ENCODE measurements around the gene DUSP8. TPM values are rescaled to one million over a fixed set of nuclear protein-coding genes. Genes with fewer than 3 reads are reported as not detected.

Gene DUSP8
- total and polyA plus RNA-seq, 11 donors, result 9.8 to 29.9 (median 16.5) TPM

DNA sequence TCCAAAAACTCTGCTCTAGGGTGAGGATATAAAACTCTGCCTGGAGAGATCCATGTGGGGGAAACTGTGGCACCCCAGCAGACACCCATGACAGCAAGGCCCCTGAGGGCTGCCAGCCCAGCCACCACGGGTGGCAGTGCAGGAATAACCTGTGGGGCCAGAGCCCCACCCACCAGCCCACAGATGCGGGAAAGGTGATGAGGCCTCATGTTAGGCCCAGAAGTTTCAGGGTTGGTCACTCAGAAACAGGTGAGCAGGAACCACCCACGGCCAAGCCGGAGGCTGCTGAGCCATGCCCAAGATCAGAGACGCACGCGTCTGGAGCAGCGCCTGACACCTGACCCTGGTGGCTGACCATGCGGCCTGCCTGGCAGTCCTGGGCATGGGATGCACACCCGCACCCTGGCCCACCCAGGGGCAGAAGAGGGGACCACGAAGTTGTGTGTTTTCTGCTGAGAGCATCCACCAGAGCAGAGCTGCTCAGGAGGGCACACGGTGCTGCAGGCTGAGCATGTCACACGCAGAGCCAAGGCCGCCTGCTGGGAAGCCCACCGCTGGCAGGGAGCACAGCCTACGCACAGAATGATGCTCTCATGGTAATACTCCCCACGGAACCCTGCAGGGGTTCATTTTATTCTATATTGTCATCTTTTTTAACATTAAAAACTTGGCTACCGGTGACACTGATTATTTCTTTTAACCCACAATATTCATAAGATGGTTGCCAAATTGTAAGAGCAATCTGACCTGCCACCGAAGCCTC lies 41.2 kb downstream of the DUSP8 start:
- H3K4me1 ChIP-seq, result peaks cover 21 to 98% (median 77%) of the 10 kb centered on the region in 12 donors
- H3K4me3 ChIP-seq, result no peak overlapping the region
- peak overlapping the region in 10 of 12 donors; percentile 62 to 87 (median 80) for H3K27ac ChIP-seq
- TF ChIP-seq CTCF (IDR thresholded peaks at IDR 0.05), result no peak
- TF ChIP-seq POLR2A (IDR thresholded peaks at IDR 0.05), result no peak
- 77 to 87% (median 81%) methylated on average over 16 to 19 of the region's 19 CpGs for WGBS, 4 donors
- H3K27me3 ChIP-seq, result no peaks in the 10 kb centered on the region
- no peaks in the 10 kb centered on the region for H3K9me3 ChIP-seq
- peaks cover 0 to 28% (median 5%) of the 10 kb centered on the region in 9 donors for H3K36me3 ChIP-seq
- DNase-seq (peak in 1 of 5 donors; percentile 19), ATAC-seq (no peak)
- intact Hi-C loops (cut with DNase I), result no loop called here

DNA sequence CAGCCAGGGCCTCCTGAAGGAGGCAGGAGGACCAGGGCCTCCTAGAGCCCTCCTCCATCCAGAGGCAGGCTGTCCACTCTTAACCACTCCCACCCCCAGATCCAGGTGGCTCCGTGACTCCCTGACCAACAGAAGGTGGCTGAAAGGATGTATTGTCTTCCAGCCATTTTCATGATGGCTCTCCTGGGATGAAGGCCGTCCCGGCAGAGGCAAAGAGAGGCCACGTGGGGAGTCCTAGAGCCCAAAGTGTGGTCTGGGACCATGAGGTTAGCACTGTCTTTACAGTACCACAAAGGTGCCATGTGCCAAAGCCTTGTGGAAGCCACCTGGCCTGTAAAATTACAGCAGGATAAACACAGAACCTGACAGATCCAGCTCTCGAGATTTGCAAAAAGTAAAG lies 42.3 kb downstream of the DUSP8 start:
- H3K27ac ChIP-seq, result peak overlapping the region in 1 of 12 donors; percentile 13

DNA sequence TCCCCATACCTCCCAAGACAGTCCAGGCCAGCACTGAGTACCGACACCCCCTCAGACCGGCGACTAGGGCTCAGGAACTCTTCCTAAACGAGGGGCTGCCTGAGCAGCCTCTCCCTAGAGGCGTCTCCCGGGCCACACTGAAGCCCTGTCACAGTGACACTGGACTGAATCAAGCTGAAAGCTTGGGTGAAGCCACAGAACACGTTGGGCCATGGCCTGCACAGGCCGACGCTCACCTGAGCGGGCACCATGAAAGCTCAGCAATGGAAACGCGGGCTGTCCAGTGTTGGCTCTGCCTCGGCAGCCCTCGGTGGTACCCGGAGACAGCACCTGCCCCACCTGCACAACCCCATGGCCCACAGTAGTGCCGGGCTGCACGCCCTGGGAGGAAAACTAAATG lies 42.8 kb downstream of the DUSP8 start:
- H3K27ac ChIP-seq, result no peak overlapping the region
- TF ChIP-seq POLR2A (IDR thresholded peaks at IDR 0.05) (no peak), CTCF (IDR thresholded peaks at IDR 0.05) (no peak)
- no peak overlapping the region for H3K4me3 ChIP-seq
- 87 to 90% (median 89%) methylated on average over 14 to 17 of the region's 17 CpGs for WGBS, 4 donors
- no peaks in the 10 kb centered on the region for H3K9me3 ChIP-seq
- intact Hi-C loops (cut with DNase I), result no loop called here
- peaks cover 18 to 95% (median 64%) of the 10 kb centered on the region in 12 donors for H3K4me1 ChIP-seq
- H3K27me3 ChIP-seq, result no peaks in the 10 kb centered on the region
- no peak for ATAC-seq
- DNase-seq, result no peak
- H3K36me3 ChIP-seq, result peaks cover 0 to 17% (median 0%) of the 10 kb centered on the region in 9 donors

More for the DNA sequence above, 42.3 kb downstream of the DUSP8 start:
- ATAC-seq (no peak), DNase-seq (peak in 1 of 5 donors; percentile 4)
- Histone ChIP-seq H3K27me3 (no peaks in the 10 kb centered on the region), H3K9me3 (no peaks in the 10 kb centered on the region), H3K4me3 (no peak overlapping the region), H3K36me3 (peaks cover 0 to 21% (median 0%) of the 10 kb centered on the region in 9 donors), H3K4me1 (peaks cover 21 to 98% (median 69%) of the 10 kb centered on the region in 12 donors)
- intact Hi-C loops (cut with DNase I), result no loop called here
- 62 to 77% (median 64%) methylated on average over 5 of the region's 5 CpGs for WGBS, 4 donors
- no peak for TF ChIP-seq POLR2A (IDR thresholded peaks at IDR 0.05)
- TF ChIP-seq CTCF (IDR thresholded peaks at IDR 0.05), result no peak

- intact Hi-C loops (cut with DNase I), result no loop called here
- Histone ChIP-seq H3K36me3 (peaks cover 0 to 17% (median 0%) of the 10 kb centered on the region in 9 donors), H3K27ac (no peak overlapping the region), H3K4me3 (no peak overlapping the region), H3K9me3 (no peaks in the 10 kb centered on the region), H3K4me1 (peaks cover 17 to 93% (median 61%) of the 10 kb centered on the region in 12 donors), H3K27me3 (no peaks in the 10 kb centered on the region)
- ATAC-seq (no peak), DNase-seq (no peak)
- 90 to 94% (median 91%) methylated on average over 4 to 10 of the region's 10 CpGs for WGBS, 4 donors
- TF ChIP-seq POLR2A (IDR thresholded peaks at IDR 0.05) (no peak), CTCF (IDR thresholded peaks at IDR 0.05) (no peak)
These were observed 43.4 kb downstream of the DUSP8 start for GRCh38 chr11:1528710-1529109.
